Stimulated activated CD4-positive, alpha-beta T cell treated with anti-CD3 and anti-CD28 coated beads, TNF-alpha, amount 100 ng/mL, for 1 hour (primary cell): Measurements from ENCODE around the gene H2AZ2.
"Not testable (repeated sequence)": the region's sequence is repeated elsewhere in the genome, so short reads cannot be mapped to it uniquely, and the experiment has no call there.

Source experiments
- DNase-seq, 3 donors: peaks; one replicate each; pipeline ENCODE4 v3.0.0-alpha.2; 2020; ENCODE audit warnings: low read depth in 3 of 3, low spot score in 1 of 3

Gene H2AZ2

DNA sequence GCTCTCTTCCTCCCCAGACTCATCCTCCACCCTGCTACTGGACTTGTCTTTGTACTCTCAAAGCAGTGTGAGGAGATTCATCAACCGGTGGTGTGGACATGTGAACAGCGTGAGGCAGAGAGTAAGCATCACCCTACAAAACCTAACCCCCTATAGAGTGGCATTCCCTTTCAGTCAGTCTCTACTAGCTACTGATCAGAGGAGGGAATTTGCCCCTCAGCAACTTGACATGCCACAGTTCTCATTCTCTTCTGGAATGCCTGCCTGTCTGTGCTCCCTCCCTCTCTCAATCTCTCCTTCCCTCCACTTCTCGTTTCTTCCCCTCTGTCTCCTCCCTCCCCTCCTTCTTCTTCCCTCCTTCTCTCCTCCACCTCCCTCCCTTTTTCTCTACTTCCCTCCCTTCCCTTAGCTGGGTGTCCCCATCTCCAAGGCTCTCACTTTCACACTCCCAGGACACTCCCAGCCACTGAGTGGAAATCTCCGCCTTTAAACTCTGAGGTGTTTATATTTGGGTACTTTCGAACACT, 24.6 kb downstream of the H2AZ2 start:
- DNase-seq: no peak

DNA sequence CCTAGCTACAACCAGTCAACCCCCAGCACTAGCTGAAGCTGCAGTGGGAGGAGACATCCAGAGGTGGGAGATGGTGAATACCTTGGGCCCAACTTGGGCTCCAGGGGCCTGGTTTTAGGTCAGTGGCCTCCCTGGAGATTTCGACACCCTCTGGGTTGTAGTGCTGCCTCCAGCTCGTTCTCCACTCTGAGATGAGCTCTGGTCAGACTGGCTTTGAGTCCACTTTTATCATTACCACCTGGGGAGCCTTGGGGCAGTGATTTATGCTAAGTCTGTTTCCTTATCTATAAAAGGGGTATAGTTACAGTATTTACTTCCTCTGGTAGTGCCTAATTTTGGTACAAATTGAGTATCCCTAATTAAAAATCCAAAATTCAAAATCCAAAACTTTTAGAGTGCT, 28.6 kb downstream of the H2AZ2 start:
- no peak for DNase-seq

DNA sequence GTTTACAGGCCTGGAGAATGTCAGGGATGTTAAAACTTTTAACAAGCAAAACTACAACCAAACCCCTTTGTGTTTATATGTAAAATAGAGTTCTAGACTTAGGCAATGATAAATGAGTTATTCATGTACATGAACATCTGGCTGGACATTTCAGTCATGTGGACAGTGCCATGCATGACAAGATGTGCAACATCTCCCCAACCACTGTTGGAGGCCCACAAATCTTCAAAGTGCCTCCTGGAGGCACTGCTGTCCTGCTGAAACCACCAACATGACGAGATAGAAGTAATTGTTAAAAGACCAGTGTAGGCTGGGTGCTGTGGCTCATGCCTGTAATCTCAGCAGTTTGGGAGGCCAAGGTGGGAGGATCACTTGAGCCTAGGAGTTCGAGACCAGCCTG, 33.0 kb downstream of the H2AZ2 start:
- no peak for DNase-seq

DNA sequence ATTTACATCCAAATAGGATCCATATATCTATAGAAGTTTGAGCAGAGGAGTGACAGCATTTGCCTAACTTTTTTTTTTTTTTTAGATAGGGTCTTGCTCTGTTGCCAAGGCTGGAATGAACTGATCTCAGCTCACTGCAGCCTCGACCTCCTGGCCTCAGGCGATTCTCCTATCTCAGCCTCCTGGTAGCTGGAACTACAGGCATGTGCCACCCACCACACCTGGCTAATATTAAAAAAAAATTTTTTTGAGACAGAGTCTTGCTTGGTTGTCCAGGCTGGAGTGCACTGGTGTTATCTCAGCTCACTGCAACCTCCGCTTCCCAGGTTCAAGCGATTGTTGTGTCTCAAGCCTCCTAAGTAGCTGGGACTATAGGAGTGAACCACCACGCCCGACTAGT, 36.3 kb downstream of the H2AZ2 start:
- DNase-seq: no peak

DNA sequence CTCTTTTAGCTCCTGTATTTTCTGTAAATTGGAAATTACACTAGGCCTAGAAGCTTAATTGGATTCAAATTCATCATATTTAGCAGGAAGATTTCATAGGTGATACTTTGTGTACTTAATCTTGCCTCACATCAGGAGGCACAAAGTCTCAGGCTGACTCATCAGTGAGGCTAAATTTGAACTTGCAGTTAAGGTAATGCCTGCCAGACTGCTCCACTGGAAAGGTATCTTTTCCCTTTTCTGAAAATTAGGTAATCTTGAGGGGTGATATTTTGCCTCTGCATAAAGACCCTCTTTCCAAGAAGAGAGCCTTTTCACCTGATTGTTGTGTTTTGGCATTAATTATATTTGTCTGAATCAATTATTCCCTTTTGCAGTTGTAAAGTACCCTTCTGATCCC, 36.8 kb downstream of the H2AZ2 start:
- no peak for DNase-seq

DNA sequence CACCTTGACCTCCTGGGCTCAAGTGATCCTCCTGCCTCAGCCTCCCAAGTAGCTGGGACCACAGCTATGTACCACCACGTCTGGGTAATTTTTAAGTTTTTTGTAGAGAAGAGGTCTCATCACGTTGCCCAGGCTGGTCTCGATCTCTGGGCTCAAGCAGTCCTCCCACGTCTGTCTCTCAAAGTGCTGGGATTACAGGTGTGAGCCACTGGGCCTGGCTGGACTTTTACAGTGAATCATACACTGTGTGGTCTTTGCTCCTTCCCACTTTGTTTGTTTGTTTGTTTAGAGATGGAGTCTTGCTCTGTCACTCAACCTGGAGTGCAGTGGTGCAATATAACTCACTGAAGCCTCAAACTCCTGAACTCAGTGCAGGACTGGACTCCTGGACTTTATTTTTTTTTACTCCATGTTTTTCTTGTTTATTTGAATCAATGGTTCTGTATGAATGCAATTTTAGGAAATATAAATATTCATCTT, 38.9 kb downstream of the H2AZ2 start:
- no peak for DNase-seq

DNA sequence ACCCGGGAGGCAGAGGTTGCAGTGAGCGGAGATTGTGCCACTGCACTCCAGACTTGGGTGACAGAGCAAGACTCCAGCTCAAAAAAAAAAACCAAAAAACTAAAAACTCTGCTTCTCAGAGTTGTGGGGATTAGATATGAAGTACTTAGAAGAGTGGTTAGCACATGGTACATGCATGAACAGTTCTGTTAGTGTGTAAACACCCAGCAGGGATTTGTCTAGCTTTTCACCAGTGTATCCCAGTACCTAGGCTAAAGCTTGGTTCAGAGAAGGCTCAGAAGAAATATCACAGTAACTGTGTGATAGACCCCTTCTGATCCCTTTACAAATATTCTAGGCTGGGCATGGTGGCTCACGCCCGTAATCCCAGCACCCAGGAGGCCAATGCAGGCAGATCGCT, 41.9 kb downstream of the H2AZ2 start:
- DNase-seq: no peak

DNA sequence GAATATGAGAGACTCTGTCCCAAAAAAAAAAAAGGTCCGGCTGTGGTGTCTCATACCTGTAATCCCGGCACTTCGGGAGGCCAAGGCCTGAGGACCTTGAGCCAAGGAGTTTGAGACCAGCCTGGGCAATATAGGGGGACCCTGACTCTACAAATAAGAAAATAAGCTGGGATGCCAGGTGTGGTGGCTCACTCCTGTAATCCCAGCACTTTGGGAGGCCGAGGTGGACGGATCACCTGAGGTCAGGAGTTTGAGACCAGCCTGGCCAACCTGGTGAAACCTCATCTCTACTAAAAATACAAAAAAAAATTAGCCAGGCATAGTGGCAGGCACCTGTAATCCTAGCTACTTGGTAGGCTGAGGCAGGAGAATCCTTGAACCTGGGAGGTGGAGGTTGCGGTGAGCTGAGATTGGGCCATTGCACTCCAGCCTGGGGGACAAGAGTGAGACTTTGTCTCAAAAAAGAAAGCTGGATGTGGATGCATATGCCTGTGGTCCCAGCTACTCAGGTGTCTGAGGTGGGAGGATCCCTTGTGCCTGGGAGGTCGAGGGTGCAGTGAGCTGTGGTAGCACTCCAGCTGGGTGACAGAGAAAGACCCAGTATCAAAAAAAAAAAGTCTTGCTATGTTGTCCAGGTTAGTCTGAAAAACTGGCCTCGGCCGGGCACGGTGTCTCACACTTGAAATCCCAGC, 43.9 kb downstream of the H2AZ2 start:
- not testable (repeated sequence) for DNase-seq

DNA sequence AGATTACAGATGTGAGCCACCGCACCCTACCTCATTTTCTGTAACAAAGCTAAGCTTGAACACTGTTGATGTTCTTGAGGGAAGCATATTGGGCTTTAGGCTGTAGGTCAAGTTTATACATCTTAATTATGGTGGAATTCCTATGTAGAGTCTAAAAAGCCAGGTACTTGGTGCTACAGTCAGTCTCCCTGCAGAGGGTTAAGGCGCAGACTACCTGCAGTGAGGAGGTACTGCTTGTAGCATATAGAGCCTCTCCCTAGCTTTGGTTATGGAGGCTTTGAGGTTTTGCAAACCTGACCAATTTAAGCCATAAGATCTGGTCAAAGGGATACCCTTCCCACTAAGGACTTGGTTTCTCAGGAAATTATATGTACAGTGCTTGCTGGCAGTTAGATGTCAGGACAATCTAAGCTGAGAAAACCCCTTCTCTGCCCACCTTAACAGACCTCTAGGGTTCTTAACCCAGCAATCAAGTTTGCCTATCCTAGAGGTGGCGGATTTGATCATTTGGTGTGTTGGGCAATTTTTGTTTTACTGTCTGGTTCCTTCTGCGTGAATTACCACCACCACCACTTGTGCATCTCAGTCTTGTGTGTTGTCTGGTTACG, 45.4 kb downstream of the H2AZ2 start:
- DNase-seq: no peak

DNA sequence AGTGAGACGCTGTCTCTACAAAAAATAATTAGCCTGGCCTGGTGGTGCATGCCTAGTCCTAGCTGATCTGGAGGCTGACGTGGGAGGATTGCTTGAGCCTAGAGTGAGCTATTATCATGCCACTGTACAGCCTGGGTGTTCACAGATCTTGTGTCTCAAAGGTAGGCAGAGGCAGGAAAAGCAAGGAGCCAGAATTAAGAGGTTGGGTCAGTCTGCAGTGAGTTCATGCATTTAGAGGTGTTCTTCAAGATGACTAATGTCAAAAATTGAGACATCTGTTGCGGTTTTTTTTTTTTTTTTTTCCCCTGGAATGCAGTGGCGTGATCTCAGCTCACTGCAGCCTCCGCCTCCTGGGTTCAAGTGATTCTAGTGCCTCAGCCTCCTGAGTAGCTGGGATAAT, 46.0 kb downstream of the H2AZ2 start:
- DNase-seq: no peak

DNA sequence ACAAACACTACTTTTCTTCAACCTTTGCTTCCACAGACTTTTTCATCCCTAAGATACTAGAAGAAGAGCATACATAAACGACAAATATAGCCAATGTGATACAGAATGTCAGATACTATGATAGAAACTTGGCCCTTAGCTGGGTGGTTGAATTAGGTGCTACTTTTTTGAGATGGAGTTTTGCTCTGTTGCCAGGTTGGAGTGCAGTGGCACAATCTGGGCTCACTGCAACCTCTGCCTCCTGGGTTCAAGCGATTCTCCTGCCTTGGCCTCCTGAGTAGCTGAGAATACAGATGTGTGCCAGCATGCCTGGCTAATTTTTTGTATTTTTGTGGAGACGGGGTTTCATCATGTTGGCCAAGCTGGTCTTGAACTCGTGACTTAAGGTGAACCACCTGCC, 47.9 kb downstream of the H2AZ2 start:
- DNase-seq: no peak

DNA sequence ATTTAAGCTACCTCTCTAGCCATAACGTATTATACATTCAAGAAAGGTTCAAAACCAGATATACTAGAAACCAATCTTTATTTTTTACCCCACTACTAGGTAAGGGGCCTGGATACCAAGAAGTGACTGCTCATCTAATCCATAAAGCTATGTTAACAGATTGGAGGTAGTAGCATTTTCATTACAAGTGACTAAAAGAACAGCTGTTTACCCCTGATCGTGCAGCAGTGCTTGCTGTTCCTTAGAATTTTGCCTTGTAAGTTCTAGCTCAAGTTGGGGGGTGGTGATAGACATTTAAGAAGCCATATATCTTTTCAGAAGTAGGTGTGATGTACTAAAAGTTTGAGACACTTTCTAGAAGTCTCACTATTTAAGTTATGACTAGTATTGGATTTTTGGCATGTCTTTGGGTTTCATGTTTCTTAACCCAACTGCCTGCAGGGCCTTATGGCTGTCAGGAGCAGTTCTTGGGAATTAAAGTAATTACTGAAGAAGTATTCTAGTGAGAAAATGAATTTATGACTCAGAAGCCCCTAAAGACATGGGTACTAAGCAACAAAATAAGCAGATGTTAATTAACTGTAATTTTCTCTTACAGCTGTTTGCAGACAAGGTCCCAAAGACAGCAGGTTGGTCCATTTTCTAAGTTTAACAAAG, 49.1 kb downstream of the H2AZ2 start:
- DNase-seq: no peak

DNA sequence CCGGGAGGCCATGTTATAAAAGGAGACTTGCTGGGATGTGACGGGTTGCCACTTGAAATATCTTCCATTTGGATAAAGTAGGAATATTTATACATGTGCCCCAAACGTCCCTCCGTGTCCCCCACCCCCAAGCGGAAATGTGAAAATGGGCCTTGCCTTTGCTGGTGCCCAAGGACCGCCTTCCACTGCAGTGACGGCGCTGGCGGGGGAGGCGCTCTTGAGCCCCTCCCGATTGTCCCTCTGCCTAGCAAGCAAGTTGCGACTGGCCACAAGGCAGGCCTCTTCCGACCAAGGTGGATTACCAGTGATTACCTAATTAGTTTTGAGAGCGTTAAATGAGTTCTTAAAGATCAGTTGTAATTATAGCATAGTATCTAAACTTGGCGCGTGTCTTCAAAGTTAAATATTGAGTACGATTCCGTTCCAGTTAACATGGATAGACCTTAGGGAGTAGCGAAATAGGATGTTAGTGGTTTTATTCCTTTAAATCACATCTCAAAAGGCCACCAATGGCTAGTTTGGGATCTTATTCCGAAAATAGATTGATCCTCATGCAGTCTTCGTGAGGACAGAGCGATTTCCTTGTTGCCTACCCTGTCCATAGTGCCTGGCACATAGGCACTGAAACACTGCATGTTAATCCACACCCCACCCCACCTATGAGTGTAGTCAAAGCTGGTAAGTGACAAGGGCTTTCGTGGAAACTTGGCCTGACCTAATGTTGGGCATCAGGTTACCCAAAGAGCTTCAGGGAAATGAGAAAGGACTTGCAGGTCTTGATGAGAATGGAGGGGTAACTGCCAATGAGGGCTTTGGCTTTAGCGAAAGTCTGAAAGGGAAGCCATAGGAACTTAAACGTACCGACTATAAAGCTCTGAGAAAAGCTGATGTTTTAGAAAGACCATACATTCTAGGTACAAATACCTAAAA, 50.3 kb downstream of the H2AZ2 start:
- peak; percentile 55 to 65 (median 57) for DNase-seq

DNA sequence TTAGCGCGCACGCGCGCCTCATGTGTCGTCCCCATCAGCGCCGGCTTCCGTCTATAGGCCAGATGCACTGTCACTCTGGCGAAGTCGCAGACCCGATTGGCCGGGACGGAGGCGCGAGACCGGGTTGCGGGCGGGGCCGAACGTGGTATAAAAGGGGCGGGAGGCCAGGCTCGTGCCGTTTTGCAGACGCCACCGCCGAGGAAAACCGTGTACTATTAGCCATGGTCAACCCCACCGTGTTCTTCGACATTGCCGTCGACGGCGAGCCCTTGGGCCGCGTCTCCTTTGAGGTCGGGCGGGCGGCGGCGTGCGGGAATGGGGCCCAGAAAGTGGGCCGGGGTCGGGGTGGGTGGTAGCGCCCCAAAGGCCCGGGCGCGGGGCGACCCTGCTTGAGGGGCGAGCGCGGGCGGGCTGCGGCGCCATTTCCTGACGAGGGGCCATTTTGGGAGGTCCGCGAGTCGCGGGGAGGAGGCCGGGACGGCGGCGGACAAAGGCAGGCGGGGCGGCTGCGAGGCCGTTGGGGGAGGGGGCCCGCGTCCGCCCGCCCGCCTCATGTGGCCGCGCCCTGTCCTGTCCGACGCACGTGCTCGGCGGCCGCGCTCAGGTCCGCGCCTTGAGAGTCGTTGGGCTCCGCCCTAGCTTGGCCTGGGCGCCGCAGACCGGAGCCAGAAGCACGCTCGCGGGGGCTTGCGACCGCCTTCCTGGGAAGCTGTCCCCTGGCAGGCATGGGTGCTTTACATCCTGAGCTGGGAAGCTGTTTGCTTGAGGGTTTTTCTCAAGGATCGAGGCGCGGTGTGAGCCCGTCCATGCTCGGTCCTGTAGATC, 51.2 kb downstream of the H2AZ2 start, which contains the start of gene PPIA:
Gene PPIA (plus strand): TSS at position 178 of the 825 bp plus-strand sequence. CDS start 44 bp downstream, at position 222.
- peak; percentile 94 to 99 (median 97) for DNase-seq

DNA sequence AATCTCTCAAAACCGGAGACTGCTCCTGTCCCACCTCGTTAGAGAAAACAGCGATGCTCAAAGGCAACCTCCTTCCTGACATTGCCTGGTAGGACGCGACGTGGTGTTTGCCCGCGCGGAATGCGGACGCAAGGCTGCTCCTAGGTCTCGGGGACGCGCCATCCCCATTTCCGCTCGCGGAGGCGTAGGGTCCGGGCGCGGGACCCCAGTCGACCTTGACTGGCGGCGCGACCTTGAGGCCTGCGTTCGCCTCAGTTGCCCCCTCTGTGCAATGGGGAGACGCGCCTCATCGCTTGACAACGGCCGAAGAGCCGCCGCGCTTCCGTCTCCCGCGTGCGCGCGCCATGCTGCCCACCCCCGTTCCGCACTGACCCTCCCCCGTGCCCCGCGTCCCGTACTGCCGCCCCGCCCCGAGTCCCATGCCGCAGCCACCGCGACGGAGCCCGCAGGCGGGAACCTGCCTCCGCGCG, 51.8 kb downstream of the H2AZ2 start:
- no peak for DNase-seq

DNA sequence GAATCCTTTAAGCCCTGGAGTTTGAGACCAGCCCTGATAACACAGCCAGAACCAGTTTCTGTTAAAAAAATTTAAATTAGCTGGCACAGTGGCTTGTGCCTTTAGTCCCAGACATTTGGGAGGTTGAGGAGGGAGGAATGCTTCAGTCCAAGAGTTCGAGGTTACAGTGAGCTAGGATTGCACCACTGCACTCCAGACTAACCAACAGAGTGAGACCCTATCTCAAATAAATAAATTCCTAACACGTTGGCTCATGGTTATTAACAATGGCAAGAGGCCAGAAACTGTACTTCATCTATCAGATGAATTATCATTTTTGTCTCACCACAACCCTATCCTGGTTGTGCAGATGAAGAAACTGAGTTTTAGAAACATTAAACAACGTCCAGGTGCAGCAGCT, 53.6 kb downstream of the H2AZ2 start:
- DNase-seq: no peak

DNA sequence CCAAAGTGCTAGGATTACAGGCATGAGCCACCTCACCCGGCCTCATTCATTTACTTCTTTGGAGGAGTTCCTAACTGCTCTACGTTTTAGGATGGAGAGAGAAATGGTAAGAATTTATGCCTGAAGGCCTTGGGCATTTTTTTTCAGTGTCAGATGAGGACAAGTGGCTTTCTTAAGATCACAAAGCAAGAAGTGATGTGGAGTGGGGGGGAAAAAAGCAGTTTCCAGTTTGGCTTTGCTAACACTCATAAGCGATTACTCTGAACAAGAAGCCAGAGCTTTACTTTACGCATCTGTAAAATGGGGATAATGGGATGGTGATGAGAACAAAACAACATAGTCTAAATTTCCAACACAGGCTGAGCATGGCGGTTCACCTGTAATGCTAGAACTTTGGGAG, 54.0 kb downstream of the H2AZ2 start:
- DNase-seq: no peak

DNA sequence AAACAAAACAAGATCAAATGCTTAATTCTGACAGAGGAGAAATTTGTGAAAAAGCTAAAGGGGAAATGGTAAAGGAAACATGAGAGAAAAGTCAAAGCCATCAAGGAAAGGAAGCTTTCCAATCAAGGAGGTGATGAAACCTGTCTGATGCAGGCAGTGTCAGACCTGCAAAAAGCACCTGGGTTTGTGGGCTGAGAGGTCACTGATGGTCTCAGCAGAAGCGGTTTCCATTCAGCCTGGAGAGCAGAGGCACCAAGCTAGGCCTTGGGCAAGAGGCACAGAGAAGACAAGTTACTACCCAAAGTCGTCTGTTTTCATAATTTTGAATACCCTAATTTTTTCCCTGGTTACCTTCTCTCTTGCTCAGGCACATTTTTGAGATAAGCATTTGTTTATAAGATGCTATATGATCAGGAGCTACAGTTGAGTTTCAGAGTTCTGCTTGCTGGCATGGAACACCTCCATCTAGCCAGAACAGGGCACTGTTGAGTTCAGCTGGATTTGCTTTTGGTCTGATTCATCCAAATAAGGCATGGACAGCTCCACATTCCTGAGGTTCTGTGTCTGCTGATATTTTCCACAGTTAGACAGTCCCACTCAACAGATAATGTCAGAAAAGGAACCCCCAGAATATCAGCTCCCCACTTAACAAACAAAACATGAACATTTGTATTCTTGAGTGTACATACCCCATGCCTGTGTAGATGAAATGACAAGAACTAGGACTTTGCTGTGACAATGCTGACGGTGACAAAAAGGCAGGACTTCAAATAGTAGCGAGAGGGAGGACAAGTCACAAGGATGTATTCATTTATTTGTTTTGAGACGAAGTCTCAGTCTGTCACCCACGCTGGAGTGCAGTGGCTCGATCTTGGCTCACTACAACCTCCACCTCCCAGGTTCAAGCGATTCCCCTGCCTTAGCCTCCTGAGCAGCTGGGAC, 56.3 kb downstream of the H2AZ2 start:
- DNase-seq: no peak

DNA sequence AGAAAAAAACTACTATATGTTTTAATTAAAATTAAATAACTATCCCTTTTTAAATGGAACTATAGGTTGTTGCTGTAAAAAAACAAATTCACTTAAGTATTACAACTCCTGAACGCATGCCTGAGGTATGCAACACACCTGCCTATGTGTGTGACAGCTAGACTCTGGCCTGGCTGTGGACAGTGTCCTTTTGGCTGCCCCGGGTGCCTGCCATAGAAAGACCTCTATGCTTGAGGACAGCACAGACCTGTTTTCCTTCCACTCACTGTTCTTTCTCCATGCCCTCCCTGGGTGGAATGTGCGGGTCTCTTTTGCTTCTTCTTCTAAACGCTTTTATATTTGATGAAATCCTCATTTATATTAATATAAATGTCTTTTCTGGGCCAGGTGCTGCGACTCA, 57.9 kb downstream of the H2AZ2 start:
- DNase-seq: no peak
